Suprapubic skin (tissue), 4 donors: ENCODE results near the gene WWOX.

Source experiments
- CTCF ChIP-seq, 2 donors: fragments of 200-600 bp in 1 of 2; fragments of 450-650 bp in 1 of 2; sonication (generic) in 1 of 2; IDR thresholded peaks; one replicate each; pipeline ENCODE4 v1.5.1; 2016 to 2019; ENCODE audit warnings: antibody characterized with exemption in 2 of 2, mild to moderate bottlenecking in 1 of 2, moderate library complexity in 1 of 2
- POLR2A ChIP-seq, 2 donors: fragments of 450-650 bp; IDR thresholded peaks; one replicate each; pipeline ENCODE4 v1.6.1; 2017; ENCODE audit warnings: antibody characterized with exemption in 2 of 2, mild to moderate bottlenecking in 2 of 2, moderate library complexity in 2 of 2
- POLR2AphosphoS5 ChIP-seq, 3 donors: sonication (generic); formaldehyde crosslinking; IDR thresholded peaks; one replicate each; pipeline ENCODE4 v1.6.1; 2017; ENCODE audit warnings: antibody characterized with exemption in 3 of 3

- TF ChIP-seq CTCF (IDR thresholded peaks at IDR 0.05) = no peak
- TF ChIP-seq POLR2A (IDR thresholded peaks at IDR 0.05) = no peak
- TF ChIP-seq POLR2AphosphoS5 (IDR thresholded peaks at IDR 0.05) = no peak
Measured at GRCh38 chr16:78930561-78930960, 831.1 kb downstream of the WWOX start.
